ENCODE results near the gene CENPU.

DNA sequence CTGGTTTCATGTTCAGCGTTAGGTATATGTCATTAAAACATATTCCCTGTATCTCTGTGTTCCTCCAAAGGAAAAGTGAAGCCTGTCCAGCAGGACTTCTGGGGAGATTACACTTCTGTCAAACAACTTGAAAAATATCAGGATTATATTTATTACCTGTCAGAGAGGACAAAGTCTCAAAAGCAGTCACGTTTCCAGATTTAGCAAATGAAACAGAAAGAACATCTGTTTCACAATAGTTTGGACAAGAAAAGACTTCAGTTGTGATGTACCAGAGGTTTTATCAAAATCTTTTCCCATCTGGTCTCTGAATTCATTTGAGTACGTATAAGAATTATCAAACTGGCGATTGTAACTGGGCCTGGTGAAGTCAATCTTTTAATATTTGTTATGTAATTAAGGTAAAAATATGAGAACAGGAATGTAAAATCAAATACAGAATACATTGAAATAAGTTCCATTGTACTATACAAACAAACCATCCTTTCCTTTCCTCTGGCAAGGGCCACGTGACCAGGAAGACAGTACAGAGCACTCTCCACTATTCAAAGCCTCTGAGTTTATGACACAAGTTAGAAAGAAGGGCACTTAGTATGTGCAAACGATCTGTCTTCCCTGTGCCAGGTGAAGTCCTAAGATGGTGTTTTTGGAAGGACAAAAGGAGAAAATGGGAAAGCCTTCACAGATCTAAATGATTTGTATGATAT is 87.8 kb downstream of the CENPU start:
- TF ChIP-seq YY1 (IDR thresholded peaks at IDR 0.05; ENCODE audit: insufficient read depth, insufficient read length): no peak
- TF ChIP-seq SUZ12 (IDR thresholded peaks at IDR 0.05; ENCODE audit: extremely low read depth, insufficient read depth, insufficient read length): no peak
- TF ChIP-seq ZNF274 (IDR thresholded peaks at IDR 0.05; ENCODE audit: low read depth, low read length): no peak
